Caco-2 (cell line): ENCODE measurements around the gene HDGFL3. TPM values are rescaled to one million over a fixed set of nuclear protein-coding genes. Genes with fewer than 3 reads are reported as not detected.
"Not testable (repeated sequence)": the region's sequence is repeated elsewhere in the genome, so short reads cannot be mapped to it uniquely, and the experiment has no call there.

Experiments used
- BruUV-seq: library from RNA; stranded (reverse); fragments of 400-500 nt; replicated peaks from 2 replicates; lab custom pipeline; 2021; lab: Mats Ljungman, UMichigan
- CTCF ChIA-PET: fragments of 300-600 bp; sonication (Branson Sonifier 250); formaldehyde crosslinking; loops from one replicate; lab custom pipeline; 2022; ENCODE audit warnings: antibody characterized with exemption; lab: Charles Lee
- POLR2A ChIA-PET: fragments of 300-600 bp; sonication (Branson Sonifier 250); formaldehyde crosslinking; loops from one replicate; lab custom pipeline; 2022; ENCODE audit warnings: antibody characterized with exemption; lab: Charles Lee
- DNase-seq, 2 experiments: peaks; one replicate each; pipeline versions ENCODE4 v3.0.0 to v3.0.0-alpha.2; 2020 to 2022
- H3K27me3 ChIP-seq: replicated peaks from 2 replicates; pipeline ENCODE4 v1.6.0; 2011; ENCODE audit warnings: low read length; ENCODE audit not compliant: control insufficient read depth, insufficient read depth
- H3K36me3 ChIP-seq: 2 replicates; pipeline ENCODE4 v1.5.1; 2011; ENCODE audit warnings: low read length; ENCODE audit not compliant: control insufficient read depth, insufficient read depth
- H3K4me1 ChIP-seq: fragments of 250-450 bp; sonication (Bioruptor Pico); 2 replicates; pipeline ENCODE4 v1.5.1; 2020; ENCODE audit warnings: mild to moderate bottlenecking
- H3K4me3 ChIP-seq: 2 replicates; pipeline ENCODE4 v1.5.1; 2011; ENCODE audit warnings: low read depth, mild to moderate bottlenecking, control low read depth, low read length
- H3K9me3 ChIP-seq: fragments of 250-450 bp; sonication (Bioruptor Pico); 2 replicates; pipeline ENCODE4 v1.5.1; 2020; ENCODE audit warnings: mild to moderate bottlenecking, moderate library complexity
- H3K27ac Mint-ChIP-seq: one replicate; pipeline ENCODE4 v1.8.0; 2022; ENCODE audit warnings: mixed read lengths; ENCODE audit not compliant: unreplicated experiment
- H3K27me3 Mint-ChIP-seq: one replicate; pipeline ENCODE4 v1.8.0; 2022; ENCODE audit warnings: mixed read lengths; ENCODE audit not compliant: insufficient read depth, unreplicated experiment
- H3K36me3 Mint-ChIP-seq: one replicate; pipeline ENCODE4 v1.8.0; 2022; ENCODE audit warnings: mild to moderate bottlenecking, mixed read lengths; ENCODE audit not compliant: insufficient read depth, unreplicated experiment
- H3K4me1 Mint-ChIP-seq: one replicate; pipeline ENCODE4 v1.8.0; 2022; ENCODE audit warnings: low read depth, mixed read lengths; ENCODE audit not compliant: unreplicated experiment
- H3K4me3 Mint-ChIP-seq: one replicate; pipeline ENCODE4 v1.8.0; 2022; ENCODE audit warnings: mild to moderate bottlenecking, moderate library complexity, mixed read lengths; ENCODE audit not compliant: unreplicated experiment
- H3K9me3 Mint-ChIP-seq: one replicate; pipeline ENCODE4 v1.8.0; 2022; ENCODE audit warnings: mixed read lengths; ENCODE audit not compliant: unreplicated experiment
- intact Hi-C: fragments of 100-400 bp; cut with micrococcal nuclease; formaldehyde crosslinking; loops from one replicate; pipeline ENCODE4 v1.10.0; 2022; ENCODE audit not compliant: unreplicated experiment
- total RNA-seq: library from RNA; stranded (reverse); gene quantifications from 2 replicates; pipeline ENCODE4 v1.2.3, GENCODE V29; 2022
- TF ChIP-seq, protein P1 (sequence below), 2 experiments: fragments of 200-600 bp in 1 of 2; IDR thresholded peaks; 1 replicate in 1 of 2; 2 replicates in 1 of 2; pipeline versions ENCODE4 v1.5.1 to v1.8.0; 2011 to 2022; ENCODE audit warnings: antibody characterized with exemption in 1 of 2, control low read depth in 1 of 2, inconsistent platforms in 1 of 2, low read depth in 1 of 2, low read length in 1 of 2, mild to moderate bottlenecking in 1 of 2, moderate library complexity in 1 of 2; ENCODE audit not compliant: insufficient read depth in 1 of 2, severe bottlenecking in 1 of 2, unreplicated experiment in 1 of 2

HDGFL3 gene
- total RNA-seq, 1 experiment from 2014 or later: 22.9 TPM

DNA sequence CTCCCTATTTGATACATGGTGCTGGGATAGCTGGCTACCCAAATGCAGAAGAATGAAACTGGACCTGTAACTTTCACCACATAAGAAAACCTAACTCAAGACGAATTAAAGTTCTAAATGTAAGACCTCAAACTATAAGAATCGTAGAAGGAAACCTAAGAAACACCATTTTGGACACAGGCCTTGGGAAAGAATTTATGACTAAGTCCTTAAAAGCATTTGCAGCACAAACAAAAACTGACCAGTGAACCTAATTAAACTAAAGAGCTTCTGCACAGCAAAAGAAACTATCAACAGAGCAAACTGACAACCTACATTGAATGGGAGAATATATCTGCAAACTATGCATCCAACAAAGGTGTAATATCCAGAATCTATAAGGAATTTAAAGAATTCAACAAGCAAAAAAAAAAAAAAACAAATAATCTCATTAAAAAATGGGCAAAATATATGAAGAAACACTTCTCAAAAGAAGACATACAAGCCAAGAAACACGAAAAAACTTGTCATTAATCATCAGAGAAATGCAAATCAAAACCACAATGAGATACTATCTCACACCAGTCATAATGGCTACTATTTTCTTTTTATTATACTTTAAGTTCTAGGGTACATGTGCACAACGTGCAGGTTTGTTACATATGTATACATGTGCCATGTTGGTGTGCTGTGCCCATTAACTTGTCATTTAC is 37.0 kb downstream of the HDGFL3 start:
- Mint-ChIP-seq H3K27ac (no peak overlapping the region), H3K9me3 (no peaks in the 10 kb centered on the region), H3K36me3 (no peaks in the 10 kb centered on the region), H3K4me3 (no peak overlapping the region), H3K4me1 (no peaks in the 10 kb centered on the region), H3K27me3 (no peaks in the 10 kb centered on the region)
- Histone ChIP-seq H3K27me3 (no peaks in the 10 kb centered on the region), H3K9me3 (no peaks in the 10 kb centered on the region), H3K4me3 (no peak overlapping the region), H3K4me1 (no peaks in the 10 kb centered on the region), H3K36me3 (no peaks in the 10 kb centered on the region)
- intact Hi-C loops: no loop called here
- ChIA-PET CTCF (no interaction called here), POLR2A (no interaction called here)
- no TSS peak for BruUV-seq
- TF ChIP-seq, protein P1, sequence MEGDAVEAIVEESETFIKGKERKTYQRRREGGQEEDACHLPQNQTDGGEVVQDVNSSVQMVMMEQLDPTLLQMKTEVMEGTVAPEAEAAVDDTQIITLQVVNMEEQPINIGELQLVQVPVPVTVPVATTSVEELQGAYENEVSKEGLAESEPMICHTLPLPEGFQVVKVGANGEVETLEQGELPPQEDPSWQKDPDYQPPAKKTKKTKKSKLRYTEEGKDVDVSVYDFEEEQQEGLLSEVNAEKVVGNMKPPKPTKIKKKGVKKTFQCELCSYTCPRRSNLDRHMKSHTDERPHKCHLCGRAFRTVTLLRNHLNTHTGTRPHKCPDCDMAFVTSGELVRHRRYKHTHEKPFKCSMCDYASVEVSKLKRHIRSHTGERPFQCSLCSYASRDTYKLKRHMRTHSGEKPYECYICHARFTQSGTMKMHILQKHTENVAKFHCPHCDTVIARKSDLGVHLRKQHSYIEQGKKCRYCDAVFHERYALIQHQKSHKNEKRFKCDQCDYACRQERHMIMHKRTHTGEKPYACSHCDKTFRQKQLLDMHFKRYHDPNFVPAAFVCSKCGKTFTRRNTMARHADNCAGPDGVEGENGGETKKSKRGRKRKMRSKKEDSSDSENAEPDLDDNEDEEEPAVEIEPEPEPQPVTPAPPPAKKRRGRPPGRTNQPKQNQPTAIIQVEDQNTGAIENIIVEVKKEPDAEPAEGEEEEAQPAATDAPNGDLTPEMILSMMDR (IDR thresholded peaks at IDR 0.05; ENCODE audit: insufficient read depth in 1 of 2, low read depth in 1 of 2, low read length in 1 of 2, severe bottlenecking in 1 of 2, unreplicated experiment in 1 of 2): no peak
- no peak for DNase-seq

DNA sequence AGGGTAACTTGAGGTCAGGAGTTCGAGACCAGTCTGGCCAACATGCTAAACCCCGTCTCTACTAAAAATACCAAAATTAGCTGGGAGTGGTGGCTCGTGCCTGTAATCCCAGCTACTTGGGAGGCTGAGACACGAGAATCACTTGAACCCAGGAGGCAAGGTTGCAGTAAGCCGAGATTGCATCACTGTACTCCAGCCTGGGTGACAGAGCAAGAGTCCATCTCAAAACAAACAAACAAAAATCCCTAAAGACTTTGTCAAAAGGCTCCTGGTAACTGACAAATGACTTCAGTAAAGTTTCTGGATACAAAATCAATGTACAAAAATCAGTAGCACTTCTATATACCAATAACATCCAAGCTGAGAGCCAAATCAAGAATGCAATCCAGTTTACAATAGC is 38.0 kb downstream of the HDGFL3 start:
- DNase-seq, H3K36me3 ChIP-seq, CTCF ChIA-PET, H3K4me1 Mint-ChIP-seq, H3K9me3 Mint-ChIP-seq, H3K4me1 ChIP-seq, H3K27ac Mint-ChIP-seq, intact Hi-C loops, H3K9me3 ChIP-seq, H3K36me3 Mint-ChIP-seq, H3K27me3 Mint-ChIP-seq, POLR2A ChIA-PET, H3K27me3 ChIP-seq, BruUV-seq, H3K4me3 ChIP-seq, H3K4me3 Mint-ChIP-seq: not testable (repeated sequence)

DNA sequence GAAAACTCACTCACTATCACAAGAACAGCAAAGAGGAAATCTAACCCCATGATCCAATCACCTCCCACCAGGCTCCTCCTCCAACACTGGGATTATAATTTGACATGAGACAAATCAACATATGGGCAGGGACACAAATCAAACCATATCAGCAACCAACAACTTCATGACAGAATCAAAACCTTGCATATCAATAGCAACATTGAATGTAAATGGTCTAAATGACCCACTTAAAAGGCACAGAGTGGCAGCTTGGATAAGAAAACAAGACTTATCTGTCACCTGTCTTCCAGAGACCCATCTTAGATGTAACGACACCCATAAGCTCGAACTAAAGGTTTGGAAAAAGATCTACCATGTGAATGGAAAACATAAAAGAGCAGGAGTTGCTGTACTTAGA is 40.8 kb downstream of the HDGFL3 start:
- ChIA-PET CTCF (interaction anchor here (0.7 kb wide), 1 partner anchor 225 kb away, joined by 5 read pairs; no protein-coding TSS in a partner anchor), POLR2A (no interaction called here)
- Histone ChIP-seq H3K9me3 (no peaks in the 10 kb centered on the region), H3K4me1 (no peaks in the 10 kb centered on the region), H3K27me3 (no peaks in the 10 kb centered on the region), H3K4me3 (no peak overlapping the region), H3K36me3 (no peaks in the 10 kb centered on the region)
- Mint-ChIP-seq H3K4me3 (no peak overlapping the region), H3K36me3 (no peaks in the 10 kb centered on the region), H3K27ac (no peak overlapping the region), H3K9me3 (no peaks in the 10 kb centered on the region), H3K4me1 (no peaks in the 10 kb centered on the region), H3K27me3 (no peaks in the 10 kb centered on the region)
- TF ChIP-seq, protein P1 (IDR thresholded peaks at IDR 0.05; ENCODE audit: insufficient read depth in 1 of 2, low read depth in 1 of 2, low read length in 1 of 2, severe bottlenecking in 1 of 2, unreplicated experiment in 1 of 2): no peak
- no TSS peak for BruUV-seq
- no peak for DNase-seq
- intact Hi-C loops: no loop called here
